Panc1 (cell line): ENCODE results near the gene FA2H. TPM values are rescaled to one million over a fixed set of nuclear protein-coding genes. Genes with fewer than 3 reads are reported as not detected.

ENCODE experiments used
- ATAC-seq: fragments of 200-7000 bp; cut with Tn5 transposase; 2 replicates; pipeline ENCODE4 v1.9.1; 2020; ENCODE audit warnings: mild to moderate bottlenecking, moderate library complexity
- BruUV-seq: library from RNA; stranded (reverse); fragments of 400-500 nt; replicated peaks from 2 replicates; lab custom pipeline; 2021; lab: Mats Ljungman, UMichigan
- CTCF ChIA-PET: fragments of 300-600 bp; sonication (Branson Sonifier 250); formaldehyde crosslinking; loops from one replicate; lab custom pipeline; 2022; ENCODE audit warnings: antibody characterized with exemption; lab: Charles Lee
- POLR2A ChIA-PET: fragments of 300-600 bp; sonication (Branson Sonifier 250); formaldehyde crosslinking; loops from one replicate; lab custom pipeline; 2022; ENCODE audit warnings: antibody characterized with exemption; lab: Charles Lee
- DNase-seq: peaks from one replicate; pipeline ENCODE4 v3.0.0-alpha.2; 2010; ENCODE audit warnings: low read depth, low spot score
- H3K27ac ChIP-seq: 2 replicates; pipeline ENCODE4 v1.5.1; 2011; ENCODE audit warnings: mild to moderate bottlenecking, low read length, inconsistent platforms
- H3K27me3 ChIP-seq: fragments of 200-500 bp; sonication (Bioruptor generic); 2 replicates; pipeline ENCODE4 v1.6.0; 2014; ENCODE audit warnings: low read length, inconsistent platforms; ENCODE audit not compliant: control insufficient read depth, insufficient read depth
- H3K36me3 ChIP-seq: fragments of 200-500 bp; sonication (Bioruptor generic); 2 replicates; pipeline ENCODE4 v1.5.1; 2014; ENCODE audit warnings: inconsistent platforms, mild to moderate bottlenecking, low read length, moderate library complexity; ENCODE audit not compliant: control insufficient read depth, insufficient read depth
- H3K4me1 ChIP-seq: 2 replicates; pipeline ENCODE4 v1.5.1; 2011; ENCODE audit warnings: inconsistent platforms, mild to moderate bottlenecking, low read length, moderate library complexity; ENCODE audit not compliant: control insufficient read depth, insufficient read depth
- H3K4me3 ChIP-seq, 2 experiments: 2 replicates each; pipeline ENCODE4 v1.5.1; 2011 to 2012; ENCODE audit warnings: low read depth in 2 of 2, low read length in 2 of 2, mild to moderate bottlenecking in 2 of 2, inconsistent platforms in 1 of 2, moderate library complexity in 1 of 2
- H3K9me3 ChIP-seq: fragments of 200-500 bp; sonication (Bioruptor generic); 2 replicates; pipeline ENCODE4 v1.5.1; 2014; ENCODE audit warnings: low read depth, mild to moderate bottlenecking, inconsistent platforms, low read length, moderate library complexity; ENCODE audit not compliant: control insufficient read depth, insufficient read depth
- CTCF ChIP-seq: fragments of 450-650 bp; IDR thresholded peaks from 2 replicates; pipeline ENCODE4 v1.5.1; 2017; ENCODE audit warnings: mild to moderate bottlenecking
- POLR2AphosphoS5 ChIP-seq: IDR thresholded peaks from 2 replicates; pipeline ENCODE4 v1.6.1; 2012; ENCODE audit warnings: mild to moderate bottlenecking, low read depth, low read length, moderate library complexity
- SIN3A ChIP-seq: IDR thresholded peaks from 2 replicates; pipeline ENCODE4 v1.6.1; 2012; ENCODE audit warnings: low read depth, mild to moderate bottlenecking, low read length, moderate library complexity, borderline replicate concordance; ENCODE audit not compliant: insufficient read depth
- TCF7L2 ChIP-seq: IDR thresholded peaks from 2 replicates; pipeline ENCODE4 v1.6.1; 2011; ENCODE audit warnings: mild to moderate bottlenecking, low read depth, low read length, inconsistent platforms
- in situ Hi-C: cut with HindIII; loops from 2 replicates; pipeline ENCODE4 v1.10.0; 2016; ENCODE audit warnings: low sequenced_read_pairs, low pct_unique_long_range_greater_than_20kb
- intact Hi-C: fragments of 100-400 bp; cut with micrococcal nuclease; formaldehyde crosslinking; loops from one replicate; pipeline ENCODE4 v1.10.0; 2022; ENCODE audit not compliant: unreplicated experiment
- total RNA-seq: library from RNA; stranded (reverse); gene quantifications from one replicate; pipeline ENCODE4 v1.2.1, GENCODE V29; 2021; ENCODE audit not compliant: unreplicated experiment
- TF ChIP-seq, protein P1 (sequence below), 2 experiments: IDR thresholded peaks; 2 replicates each; pipeline ENCODE4 v1.6.1; 2011 to 2012; ENCODE audit warnings: low read depth in 2 of 2, control low read depth in 1 of 2, low read length in 1 of 2, mild to moderate bottlenecking in 1 of 2, moderate library complexity in 1 of 2; ENCODE audit not compliant: insufficient read depth in 1 of 2

The FA2H gene
- total RNA-seq, 1 experiment from 2014 or later: 0.15 TPM

- DNase-seq: no peak
- no peak for TF ChIP-seq POLR2AphosphoS5
- TF ChIP-seq, protein P1, sequence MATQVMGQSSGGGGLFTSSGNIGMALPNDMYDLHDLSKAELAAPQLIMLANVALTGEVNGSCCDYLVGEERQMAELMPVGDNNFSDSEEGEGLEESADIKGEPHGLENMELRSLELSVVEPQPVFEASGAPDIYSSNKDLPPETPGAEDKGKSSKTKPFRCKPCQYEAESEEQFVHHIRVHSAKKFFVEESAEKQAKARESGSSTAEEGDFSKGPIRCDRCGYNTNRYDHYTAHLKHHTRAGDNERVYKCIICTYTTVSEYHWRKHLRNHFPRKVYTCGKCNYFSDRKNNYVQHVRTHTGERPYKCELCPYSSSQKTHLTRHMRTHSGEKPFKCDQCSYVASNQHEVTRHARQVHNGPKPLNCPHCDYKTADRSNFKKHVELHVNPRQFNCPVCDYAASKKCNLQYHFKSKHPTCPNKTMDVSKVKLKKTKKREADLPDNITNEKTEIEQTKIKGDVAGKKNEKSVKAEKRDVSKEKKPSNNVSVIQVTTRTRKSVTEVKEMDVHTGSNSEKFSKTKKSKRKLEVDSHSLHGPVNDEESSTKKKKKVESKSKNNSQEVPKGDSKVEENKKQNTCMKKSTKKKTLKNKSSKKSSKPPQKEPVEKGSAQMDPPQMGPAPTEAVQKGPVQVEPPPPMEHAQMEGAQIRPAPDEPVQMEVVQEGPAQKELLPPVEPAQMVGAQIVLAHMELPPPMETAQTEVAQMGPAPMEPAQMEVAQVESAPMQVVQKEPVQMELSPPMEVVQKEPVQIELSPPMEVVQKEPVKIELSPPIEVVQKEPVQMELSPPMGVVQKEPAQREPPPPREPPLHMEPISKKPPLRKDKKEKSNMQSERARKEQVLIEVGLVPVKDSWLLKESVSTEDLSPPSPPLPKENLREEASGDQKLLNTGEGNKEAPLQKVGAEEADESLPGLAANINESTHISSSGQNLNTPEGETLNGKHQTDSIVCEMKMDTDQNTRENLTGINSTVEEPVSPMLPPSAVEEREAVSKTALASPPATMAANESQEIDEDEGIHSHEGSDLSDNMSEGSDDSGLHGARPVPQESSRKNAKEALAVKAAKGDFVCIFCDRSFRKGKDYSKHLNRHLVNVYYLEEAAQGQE (IDR thresholded peaks at IDR 0.05; ENCODE audit: insufficient read depth in 1 of 2, low read depth in 2 of 2, low read length in 1 of 2): peak in 1 of 2 experiments; percentile 42; a peak in 1 of 4 replicates
- TF ChIP-seq CTCF: no peak
- no peak for TF ChIP-seq TCF7L2
- TF ChIP-seq SIN3A: no peak
- no peaks in the 10 kb centered on the region for H3K4me1 ChIP-seq
- no peak for ATAC-seq
- CTCF ChIA-PET: no interaction called here
- H3K27ac ChIP-seq: no peak overlapping the region
- H3K9me3 ChIP-seq: no peaks in the 10 kb centered on the region
- no TSS peak for BruUV-seq
- no peaks in the 10 kb centered on the region for H3K36me3 ChIP-seq
- intact Hi-C loops (no loop called here), in situ Hi-C loops (no loop called here)
- POLR2A ChIA-PET: no interaction called here
- no peaks in the 10 kb centered on the region for H3K27me3 ChIP-seq
- no peak overlapping the region for H3K4me3 ChIP-seq
Measured at GRCh38 chr16:74751658-74752057, 23.0 kb downstream of the FA2H start.

DNA sequence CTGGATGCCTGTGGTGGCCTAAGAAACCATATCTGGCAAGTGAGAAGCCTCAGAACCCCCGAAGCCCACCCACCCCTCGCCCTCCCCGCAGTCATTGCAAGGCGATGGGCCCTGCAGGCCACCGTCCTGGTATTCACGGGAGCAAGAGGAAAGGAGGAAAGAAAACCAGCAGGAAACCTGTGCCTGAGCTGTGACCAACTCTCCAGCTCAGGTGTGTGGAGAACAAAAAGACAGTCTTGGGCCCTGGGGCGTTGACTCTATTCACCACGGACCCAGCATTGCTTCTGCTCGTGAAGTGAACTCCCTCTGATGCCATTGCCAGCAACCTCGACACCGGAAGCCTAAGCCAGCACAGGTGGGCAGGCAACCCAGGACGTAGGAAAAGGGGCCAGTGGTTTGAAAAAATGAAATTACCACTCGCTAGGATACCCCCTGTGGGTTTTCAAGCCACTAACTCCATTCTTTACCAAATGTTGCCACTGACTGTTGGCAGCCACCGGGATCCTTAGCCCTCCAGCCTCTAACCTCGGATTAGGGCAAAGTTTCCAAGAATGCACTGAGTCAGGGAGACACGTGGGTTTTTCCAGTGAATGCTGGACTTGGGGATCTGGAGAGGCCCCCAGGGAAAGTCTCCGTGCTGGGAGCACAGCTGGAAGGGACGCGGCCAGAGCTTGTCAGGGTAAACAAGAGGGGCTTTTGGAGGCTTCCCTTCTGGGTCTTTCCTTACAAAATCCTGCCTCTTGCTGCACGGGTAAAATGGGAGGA lies 25.1 kb downstream of the FA2H start:
- Histone ChIP-seq H3K4me1 (no peaks in the 10 kb centered on the region), H3K36me3 (no peaks in the 10 kb centered on the region), H3K27ac (no peak overlapping the region), H3K4me3 (no peak overlapping the region), H3K9me3 (no peaks in the 10 kb centered on the region), H3K27me3 (no peaks in the 10 kb centered on the region)
- ChIA-PET CTCF (interaction anchor here (0.9 kb wide), 1 partner anchor 32 kb away, joined by 3 read pairs; no protein-coding TSS in a partner anchor), POLR2A (no interaction called here)
- in situ Hi-C loops: no loop called here
- DNase-seq (no peak), ATAC-seq (no peak)
- no TSS peak for BruUV-seq
- intact Hi-C loops: no loop called here
- no peak for TF ChIP-seq TCF7L2
- no peak for TF ChIP-seq CTCF
- no peak for TF ChIP-seq POLR2AphosphoS5
- no peak for TF ChIP-seq SIN3A
- TF ChIP-seq, protein P1 (IDR thresholded peaks at IDR 0.05; ENCODE audit: insufficient read depth in 1 of 2, low read depth in 2 of 2, low read length in 1 of 2): no peak
